Adipose tissue (tissue), 3 donors: ENCODE measurements around the gene SLC6A7. TPM values are rescaled to one million over a fixed set of nuclear protein-coding genes. Genes with fewer than 3 reads are reported as not detected.

ENCODE experiments used
- H3K27ac ChIP-seq: one replicate; pipeline ENCODE4 v1.5.1; 2013; ENCODE audit warnings: low read depth, low read length
- WGBS, 3 donors: extraction: QIAGEN DNeasy Blood & Tissue Kit; methylation state at CpG; one replicate each; pipeline ENCODE4 v1.1.7; 2013; 5-methylcytosine and 5-hydroxymethylcytosine counted together
- polyA plus RNA-seq, 3 donors: library from polyadenylated mRNA; stranded (reverse); fragments of 200-250 nt; gene quantifications; one replicate each; pipeline ENCODE4 v1.2.3, GENCODE V29; 2013
- donor health status: healthy with polysubstance abuse.
- donor health status: Bipolar disorder and iron deficiency.
- donor health status: healthy.

The SLC6A7 gene
- not detected for polyA plus RNA-seq

DNA sequence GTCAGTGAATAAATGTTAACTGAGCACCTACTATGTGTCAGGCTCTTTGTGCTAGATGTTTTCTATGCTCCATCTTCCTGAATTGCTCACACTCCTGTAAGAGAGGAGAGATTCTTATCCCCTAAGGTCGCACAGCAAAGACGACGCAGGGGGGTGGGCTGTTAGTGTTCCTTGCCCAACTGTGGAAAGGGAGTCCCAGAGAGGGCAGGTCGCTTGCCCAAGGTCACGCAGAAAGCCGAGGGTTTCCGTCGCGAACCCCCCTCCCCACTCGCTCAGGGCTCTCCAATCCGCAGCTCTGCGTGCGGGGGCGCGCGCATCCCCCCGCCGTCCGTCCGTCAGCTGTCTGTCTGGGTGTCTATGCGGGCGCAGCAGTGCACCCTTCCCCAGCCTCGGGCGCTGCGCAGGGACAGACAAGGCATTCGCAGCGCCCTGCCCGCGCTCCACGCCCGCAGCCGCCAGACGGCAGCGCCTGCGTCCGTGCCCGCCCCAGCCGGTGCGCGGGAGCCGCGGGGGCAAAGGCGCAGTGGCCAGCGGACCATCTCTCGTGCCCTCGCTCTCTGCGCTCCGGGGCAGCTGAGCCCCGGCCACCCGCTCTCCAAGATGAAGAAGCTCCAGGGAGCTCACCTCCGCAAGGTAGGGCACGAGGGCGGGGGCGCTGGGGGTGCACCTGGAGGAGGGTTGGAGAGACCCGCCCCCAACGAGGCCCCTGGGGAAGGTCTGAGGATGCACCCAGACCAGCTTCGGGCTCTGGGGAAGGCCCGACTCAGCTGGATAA is at the start of gene SLC6A7:
TSS of gene SLC6A7 (plus strand) at position 335 of the 775 bp plus-strand sequence. CDS start at position 601, 266 bp downstream.
- H3K27ac ChIP-seq = no peak within 1 kb of the TSS
- 5 to 7% (median 7%) methylated on average over 49 to 58 of the region's 58 CpGs for WGBS, 3 donors

DNA sequence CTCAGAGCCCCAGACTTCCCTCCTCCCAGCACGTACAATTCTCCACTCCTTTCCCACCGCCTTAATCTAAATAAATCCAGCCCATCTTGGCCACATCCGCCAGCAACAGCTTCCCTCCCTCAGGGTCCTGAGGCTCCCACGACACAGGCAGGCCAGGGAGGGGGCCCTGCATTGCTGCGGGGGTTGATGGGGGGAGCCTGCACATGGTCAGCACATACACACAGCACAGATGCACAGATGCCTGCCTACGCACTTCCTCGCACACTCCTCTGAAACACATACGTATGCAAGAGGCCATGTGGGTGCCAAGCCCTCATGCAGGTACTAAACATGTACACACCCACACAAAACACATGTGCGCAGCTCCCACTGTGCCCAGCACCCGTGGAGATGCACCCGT is 49.0 kb upstream of the SLC6A7 start:
- H3K27ac ChIP-seq = no peak overlapping the region
- WGBS, 3 donors = 51 to 74% (median 56%) methylated on average over 11 of the region's 11 CpGs

DNA sequence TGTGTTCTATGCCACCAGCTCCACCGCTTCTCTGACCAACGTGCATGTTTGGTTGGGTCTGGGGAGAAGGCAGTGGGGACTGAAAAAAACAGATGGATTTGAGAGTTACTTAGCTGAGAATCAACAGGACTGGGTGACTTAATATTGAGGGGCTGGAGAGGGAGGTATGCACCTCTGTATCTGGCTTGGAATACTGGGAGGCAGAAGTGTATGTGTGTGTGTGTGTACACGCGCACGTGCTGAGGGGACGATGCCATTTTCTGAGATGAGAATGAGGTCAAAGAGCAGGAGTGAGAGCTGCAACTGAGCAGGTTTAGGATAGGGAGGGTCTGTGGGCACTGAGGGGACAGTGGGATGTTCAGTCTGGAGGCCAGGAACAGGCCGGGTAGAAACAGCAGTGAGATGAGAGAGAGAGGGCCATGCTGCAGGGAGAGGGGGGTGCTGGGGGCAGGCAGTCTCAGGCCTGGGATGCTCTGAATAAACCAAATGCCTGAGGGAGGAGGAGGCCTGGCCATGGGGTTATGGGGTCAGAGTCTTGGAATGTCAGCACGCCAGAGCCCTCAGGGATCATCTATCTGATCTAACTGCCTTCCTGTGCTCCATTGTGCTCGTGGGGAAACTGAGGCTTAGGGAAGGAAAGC is 48.2 kb upstream of the SLC6A7 start:
- no peak overlapping the region for H3K27ac ChIP-seq
- 60 to 87% (median 73%) methylated on average over 9 of the region's 9 CpGs for WGBS, 3 donors

DNA sequence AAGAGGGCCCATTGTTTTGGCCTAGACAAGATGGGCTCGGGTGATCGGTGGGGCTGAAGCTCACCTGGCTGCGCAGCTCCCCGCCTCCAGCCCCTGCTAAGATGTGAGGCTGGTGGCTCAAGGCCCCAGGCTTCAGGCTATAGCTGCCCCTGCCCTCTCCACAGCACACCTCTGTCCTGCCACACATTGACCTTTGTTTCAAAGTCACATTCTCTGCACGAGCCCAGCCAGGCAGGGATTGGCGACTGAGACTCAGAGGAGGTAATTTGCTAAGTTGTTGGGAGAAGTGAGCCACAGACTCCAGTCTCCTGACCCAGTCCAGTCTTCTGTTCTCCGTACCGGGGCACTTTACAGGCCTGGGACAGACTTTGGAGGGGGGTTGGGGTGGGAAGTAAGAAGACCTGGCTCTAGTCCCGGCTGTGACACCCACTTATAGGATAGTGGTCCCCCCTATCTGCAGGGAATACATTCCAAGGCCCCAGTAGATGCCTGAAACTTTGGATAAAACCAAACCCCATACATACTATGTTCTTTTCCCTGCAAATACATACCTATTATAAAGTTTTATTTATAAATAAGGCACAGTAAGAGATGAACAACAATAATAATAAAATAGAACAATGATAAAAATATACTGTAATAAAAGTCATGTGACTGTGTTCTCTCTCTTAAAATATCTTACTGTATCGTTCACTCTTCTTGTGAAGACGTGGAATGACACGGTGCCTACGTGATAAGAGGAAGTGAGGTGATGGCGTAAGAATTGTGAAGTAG is 47.5 kb upstream of the SLC6A7 start:
- H3K27ac ChIP-seq = peak overlapping the region; percentile 34
- 62 to 82% (median 63%) methylated on average over 13 to 14 of the region's 14 CpGs for WGBS, 3 donors

DNA sequence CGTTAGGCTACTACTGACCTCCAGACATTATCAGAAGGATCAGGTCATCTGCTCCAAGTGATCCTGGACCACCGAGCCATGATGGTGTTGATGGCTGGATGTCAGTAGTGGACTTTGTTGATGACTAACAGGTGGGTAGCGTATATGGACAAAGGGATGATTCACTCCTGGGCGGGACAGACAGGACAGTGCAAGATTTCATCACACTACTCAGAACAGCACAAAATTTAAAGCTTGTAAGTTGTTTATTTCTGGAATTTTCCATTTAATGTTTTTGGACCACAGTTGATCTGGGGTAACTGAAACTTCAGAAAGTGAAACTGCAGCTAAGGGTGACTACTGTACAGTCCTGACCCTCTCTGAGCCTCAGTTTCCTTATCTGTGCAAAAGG is 46.9 kb upstream of the SLC6A7 start:
- H3K27ac ChIP-seq = peak overlapping the region; percentile 34
- WGBS, 3 donors = 31 to 79% (median 34%) methylated on average over 4 of the region's 4 CpGs

DNA sequence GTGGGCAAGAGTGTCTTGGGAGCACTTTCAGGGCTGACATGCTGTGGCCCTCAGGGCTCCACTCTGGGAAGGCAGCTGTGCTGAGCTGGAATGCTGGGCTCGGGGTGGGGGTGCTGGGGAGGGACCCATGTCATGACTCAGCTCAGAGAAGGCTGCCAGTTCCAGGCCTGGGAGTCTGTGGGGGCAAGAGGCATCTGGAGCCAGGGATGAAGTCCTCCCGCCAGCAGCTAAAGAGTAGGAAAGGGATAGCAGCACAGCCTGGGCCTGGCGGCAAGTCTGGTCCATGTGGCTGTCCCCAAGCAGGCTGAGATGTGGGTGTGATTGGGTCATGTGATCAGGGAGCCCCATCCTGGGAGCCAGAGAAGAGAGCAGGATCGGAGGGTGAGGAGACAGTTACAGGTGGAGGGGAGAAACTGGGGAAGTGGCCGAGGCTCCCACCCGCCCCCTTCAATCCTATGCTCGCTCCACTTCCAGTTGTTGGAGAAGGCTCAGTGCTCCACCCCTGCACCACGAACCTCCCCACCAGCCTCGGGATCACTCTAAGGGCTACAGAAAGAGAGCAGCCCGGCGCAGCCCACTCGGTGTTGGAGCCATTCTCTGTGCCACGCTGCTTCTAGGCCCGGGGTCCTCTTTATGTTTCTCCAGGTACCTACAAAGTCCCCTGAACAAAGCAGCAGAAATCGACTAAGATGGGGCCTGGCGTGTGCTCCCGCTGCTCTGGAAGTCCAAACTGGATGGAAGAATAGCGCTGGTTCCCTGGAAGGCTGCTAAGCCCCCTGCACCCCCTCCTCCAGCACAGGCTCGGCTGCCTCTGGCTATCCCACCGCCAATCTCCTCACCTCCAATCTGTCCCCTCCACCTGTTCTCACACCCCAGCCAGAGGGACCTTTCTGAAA is 46.3 kb upstream of the SLC6A7 start:
- WGBS, 3 donors = 51 to 81% (median 61%) methylated on average over 20 of the region's 20 CpGs
- peak overlapping the region; percentile 60 for H3K27ac ChIP-seq

DNA sequence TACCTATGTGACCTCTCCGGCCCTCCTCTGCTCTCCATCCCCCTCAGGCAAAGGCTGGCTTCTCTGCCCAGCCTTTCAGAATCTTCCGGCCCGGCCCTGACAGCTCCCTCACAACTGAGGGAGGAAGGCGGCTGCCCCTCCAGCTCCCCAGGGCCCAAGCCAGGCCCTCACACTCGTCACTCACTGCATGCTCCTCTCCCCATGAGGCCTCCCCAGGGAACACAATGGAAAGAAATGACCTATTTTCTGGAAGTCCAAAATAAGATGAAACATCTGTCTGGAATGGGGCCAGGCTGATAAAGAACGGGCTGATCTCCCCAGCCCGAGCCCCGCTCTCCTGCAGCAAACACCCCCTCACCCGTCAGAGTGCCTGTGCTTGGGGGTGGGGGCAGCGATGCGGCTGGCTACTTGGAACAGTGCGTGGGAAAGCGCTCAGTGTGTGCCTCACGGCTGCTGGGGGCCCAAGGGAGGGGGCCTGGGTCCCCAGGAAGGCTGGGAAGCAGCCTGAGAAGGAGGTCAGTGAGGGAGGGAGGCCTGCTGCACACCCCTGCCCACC is 45.5 kb upstream of the SLC6A7 start:
- no peak overlapping the region for H3K27ac ChIP-seq
- WGBS, 3 donors = 45 to 53% (median 47%) methylated on average over 14 of the region's 14 CpGs

DNA sequence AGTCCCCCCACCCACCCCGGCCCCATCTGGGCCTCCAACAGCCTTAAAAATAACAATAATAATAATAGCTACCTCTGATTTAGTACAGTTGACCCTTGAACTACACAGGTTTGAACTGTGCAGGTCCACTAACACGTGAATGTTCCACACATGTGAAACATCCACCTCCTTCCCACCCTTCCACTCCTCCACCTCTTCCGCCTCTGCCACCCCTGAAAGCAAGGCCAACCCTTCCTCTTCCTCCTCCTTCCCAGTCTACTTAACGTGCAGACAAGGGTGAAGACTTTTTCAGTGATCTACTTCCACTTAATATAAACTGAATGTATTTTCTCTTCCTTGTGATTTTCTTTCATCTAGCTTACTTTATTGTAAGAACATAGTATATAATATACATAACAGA is 45.0 kb upstream of the SLC6A7 start:
- WGBS, 3 donors = 29 to 58% (median 35%) methylated on average over 4 of the region's 4 CpGs
- H3K27ac ChIP-seq = no peak overlapping the region

DNA sequence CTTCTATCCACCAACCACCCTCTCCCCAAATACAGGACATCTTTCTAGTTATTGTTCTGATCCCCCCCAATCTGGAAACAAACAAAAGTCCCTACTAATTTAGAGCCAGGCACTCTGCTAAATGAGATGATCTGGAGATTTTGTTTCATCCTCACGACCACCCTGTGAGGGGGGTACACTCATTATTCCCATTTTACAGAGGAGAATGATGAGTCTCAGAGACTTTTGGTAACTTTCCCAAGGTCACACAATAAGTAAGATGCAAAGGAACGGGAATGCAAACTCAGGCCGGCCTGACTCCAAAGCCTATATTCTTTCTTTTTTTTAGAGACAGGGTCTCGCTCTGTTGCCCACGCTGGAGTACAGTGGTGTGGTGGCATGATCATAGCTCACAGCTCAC is 43.6 kb upstream of the SLC6A7 start:
- no peak overlapping the region for H3K27ac ChIP-seq
- 87 to 93% (median 89%) methylated on average over 5 of the region's 5 CpGs for WGBS, 3 donors

DNA sequence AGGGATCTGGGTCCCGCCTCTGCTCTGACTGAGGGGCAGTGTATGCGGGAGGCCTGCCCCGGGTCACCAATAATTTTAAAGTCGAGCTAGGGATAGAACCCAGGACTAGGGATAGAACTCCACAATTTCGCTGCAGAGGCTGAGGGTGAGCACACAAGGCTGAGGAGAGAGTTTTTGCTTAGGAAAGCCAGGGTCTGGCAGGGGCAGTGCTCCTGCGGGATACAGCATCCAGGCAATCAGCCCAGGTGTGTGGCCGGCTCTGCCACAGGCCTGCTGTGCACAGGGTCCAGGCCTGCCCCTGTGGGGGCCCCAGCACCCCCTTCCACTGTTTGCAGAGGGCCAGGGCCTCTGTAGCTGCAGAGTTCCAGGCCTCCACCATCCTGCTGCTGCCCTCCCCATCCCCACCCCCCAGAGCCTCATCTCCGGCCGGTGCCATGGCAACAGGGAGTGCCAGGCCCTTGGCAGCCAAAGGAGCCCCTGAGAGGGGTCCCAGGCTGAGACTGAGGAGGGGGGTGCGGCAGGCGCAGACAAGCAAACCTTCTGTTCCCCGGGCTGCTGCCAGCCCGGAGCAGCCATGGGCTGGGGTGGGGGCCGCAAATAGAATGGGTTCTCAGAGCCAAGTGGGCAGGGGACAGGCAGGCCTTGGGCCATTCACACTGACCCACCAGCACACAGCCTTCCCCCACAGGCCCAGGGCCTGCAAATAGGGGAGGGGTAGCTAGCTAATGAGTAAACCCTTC is 42.8 kb upstream of the SLC6A7 start:
- 78 to 90% (median 80%) methylated on average over 14 of the region's 14 CpGs for WGBS, 3 donors

DNA sequence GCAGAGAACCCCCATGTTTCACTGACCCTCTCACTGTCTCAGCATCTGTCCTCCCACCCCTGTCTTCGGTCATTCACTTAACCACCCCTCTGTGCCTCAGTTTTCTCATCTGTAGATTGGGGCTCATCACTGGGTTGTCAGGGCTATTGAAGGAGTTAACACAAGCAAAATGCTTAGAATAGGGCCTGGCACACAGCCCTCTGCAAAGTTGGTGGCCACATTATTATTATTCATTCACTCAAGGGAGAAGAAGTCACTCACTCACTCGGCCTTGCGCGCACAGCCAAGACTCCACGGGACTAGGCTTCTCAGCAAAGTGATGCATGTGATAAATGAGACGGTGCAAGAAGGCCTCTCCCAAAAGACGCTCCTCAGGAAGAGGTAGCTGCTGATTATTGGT is 42.2 kb upstream of the SLC6A7 start:
- 66 to 83% (median 71%) methylated on average over 7 of the region's 7 CpGs for WGBS, 3 donors
- no peak overlapping the region for H3K27ac ChIP-seq

More for the DNA sequence above, 42.8 kb upstream of the SLC6A7 start:
- no peak overlapping the region for H3K27ac ChIP-seq

DNA sequence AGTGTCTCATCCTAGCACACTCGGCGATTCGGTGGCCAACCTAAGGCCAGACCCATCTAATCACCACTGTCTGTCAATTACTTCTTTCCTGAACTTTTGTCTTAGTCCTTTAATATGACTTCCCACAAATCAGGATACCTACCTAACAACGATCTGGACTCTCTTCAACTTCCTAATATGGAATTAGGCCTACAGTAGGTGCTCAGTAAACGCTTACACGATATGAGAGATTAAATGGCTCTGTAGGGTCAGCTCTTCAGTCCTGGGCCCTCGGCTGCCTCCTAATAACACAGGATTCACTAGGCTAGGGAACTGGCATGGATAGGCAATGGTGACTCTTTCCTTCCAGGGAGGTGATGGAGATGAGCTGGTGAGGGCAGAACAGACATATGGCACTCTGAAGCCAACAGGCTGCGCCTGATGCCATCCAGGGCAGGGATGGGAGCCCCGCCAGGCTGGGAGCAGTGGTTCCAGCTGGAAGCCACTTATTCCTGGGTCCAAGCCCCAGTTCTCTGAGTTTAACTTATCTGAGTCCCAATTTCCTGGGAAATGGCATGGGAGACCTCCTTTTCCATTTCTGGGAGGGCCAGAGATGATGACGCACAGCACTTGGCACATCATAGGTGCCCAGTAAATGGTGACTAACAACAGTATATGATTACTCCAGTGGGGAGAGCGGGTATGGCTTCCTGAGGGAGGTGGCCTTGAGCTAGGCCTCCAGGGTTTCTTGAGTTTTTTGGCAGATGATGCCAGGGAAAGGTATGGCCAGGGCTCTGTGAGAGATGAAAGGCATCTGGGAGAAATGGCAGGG is 41.5 kb upstream of the SLC6A7 start:
- WGBS, 3 donors = 72 to 89% (median 78%) methylated on average over 11 of the region's 11 CpGs
- H3K27ac ChIP-seq = no peak overlapping the region

DNA sequence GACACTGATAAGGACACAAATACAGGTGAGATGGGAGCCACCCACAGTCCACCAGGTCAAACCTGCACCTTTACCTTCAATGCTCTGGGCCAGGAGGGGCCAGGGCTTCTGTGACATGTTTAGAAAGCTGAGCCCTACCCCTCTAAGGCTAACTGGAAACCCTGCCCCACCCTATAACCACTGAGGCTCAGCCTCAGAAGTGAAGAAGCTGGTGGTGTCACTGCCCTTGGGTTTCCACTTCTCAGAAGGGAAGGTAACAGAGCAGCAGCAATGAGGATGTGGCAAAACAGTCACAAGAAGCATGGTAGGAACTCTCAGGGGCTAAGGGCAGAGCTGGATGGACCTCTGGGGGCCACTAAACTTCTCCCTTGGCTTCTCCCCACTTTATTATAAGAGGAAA is 40.2 kb upstream of the SLC6A7 start:
- H3K27ac ChIP-seq = no peak overlapping the region

DNA sequence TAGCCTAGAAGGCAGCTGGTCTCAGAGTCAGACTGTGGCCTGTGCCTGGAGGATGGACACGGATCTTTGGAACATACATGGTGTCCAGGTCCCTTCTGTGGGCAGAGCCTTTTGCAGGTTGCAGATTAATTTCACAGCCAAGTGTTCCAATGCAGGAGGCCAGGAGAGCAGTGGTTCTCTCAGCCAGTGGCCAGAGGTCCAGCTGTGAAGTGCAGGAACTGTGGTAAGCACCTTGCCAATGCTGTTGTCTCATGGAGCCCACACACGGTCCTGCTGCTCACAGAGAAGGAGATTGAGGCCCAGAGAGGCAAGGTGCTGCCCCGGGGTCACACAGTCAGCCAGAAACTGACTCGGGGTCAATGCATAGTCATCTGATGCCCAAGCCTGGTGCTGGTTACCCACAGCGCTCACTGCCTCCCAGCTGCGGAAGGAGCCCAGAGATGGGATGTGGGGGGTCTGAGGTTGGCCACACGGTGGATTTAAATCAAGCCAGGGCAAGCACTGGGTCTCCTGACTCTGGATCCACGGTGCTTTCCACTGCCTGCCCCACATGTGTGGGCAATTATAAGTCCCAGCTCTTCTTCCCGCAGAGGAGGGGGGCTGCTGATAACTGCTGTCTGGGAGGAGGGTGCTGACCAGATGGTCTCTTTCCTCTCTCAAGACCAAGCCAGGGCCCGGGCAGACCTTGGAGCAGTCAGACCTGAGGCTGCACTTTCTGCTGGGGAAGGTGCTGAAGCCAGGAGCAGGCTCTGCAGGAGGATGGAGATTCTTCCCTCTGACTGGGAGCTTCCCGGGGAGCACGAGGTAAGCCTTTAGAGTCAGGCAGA is 37.0 kb upstream of the SLC6A7 start:
- H3K27ac ChIP-seq = no peak overlapping the region
- WGBS, 3 donors = 58 to 71% (median 65%) methylated on average over 12 of the region's 12 CpGs

DNA sequence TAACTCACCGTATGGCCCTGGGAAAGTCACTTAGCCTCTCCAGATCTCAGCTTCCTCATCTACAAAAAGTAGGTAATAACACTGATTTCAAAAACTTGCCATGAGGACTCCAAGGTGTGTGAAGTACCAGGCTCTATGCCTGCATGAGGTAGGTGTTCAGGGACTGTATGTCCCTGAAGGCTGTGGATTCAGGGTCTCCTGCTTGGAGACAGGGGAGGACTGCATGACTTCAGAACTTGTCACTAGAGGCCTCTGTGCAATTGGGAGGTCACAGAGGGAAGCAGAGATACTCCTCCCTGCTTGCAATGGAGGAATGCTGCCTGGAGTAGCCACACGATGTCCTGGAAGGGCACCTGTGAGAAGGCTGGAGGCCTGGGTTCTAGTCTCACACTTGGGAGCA is 36.4 kb upstream of the SLC6A7 start:
- WGBS, 3 donors = 48 to 78% (median 67%) methylated on average over 2 of the region's 2 CpGs
- H3K27ac ChIP-seq = no peak overlapping the region
